ENCODE data around the gene KRTAP10-9. TPM values are rescaled to one million over a fixed set of nuclear protein-coding genes. Genes with fewer than 3 reads are reported as not detected.

KRTAP10-9 gene
- total and polyA plus RNA-seq, 11 donors, result not detected

DNA sequence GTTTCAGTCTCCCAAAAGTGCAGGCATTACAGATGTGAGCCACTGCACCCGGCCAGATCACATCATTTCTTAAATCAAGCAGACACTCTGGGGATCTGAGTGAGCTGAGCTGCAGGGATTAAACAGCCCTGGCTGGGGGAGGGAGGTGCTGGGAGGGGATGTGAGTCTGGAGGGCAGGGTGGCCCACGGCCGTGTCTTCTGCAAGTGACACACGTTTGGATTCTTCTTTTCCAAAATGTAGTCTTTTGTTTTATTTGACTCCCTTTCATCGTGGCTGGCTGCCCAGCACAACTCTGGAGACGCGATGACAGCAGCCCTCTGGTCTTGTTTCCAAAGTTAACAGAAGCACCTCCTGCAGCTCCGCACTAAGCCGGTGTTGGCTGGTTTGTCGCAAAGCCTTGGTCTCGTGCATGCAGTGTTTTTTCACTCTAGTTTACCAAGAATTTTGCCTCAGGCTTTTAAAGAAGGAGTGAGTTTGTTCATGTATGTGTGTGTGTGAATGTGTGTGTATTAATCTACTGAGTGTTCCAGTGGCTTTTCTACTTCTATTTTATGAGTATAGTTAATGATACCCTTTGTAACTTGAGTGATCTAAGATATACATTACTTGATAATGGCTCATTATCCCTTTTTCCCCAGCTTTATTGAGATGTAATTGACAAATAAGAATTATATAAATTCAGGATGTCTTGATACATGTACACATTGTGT lies 43.6 kb upstream of the KRTAP10-9 start:
- peak in 1 of 5 donors; percentile 33 for DNase-seq
- ATAC-seq, result peak in 2 of 4 donors; percentile 70 to 81
- peaks cover 0 to 29% (median 0%) of the 10 kb centered on the region in 9 donors for H3K27me3 ChIP-seq
- intact Hi-C loops (cut with DNase I), result no loop called here
- TF ChIP-seq, protein P1, sequence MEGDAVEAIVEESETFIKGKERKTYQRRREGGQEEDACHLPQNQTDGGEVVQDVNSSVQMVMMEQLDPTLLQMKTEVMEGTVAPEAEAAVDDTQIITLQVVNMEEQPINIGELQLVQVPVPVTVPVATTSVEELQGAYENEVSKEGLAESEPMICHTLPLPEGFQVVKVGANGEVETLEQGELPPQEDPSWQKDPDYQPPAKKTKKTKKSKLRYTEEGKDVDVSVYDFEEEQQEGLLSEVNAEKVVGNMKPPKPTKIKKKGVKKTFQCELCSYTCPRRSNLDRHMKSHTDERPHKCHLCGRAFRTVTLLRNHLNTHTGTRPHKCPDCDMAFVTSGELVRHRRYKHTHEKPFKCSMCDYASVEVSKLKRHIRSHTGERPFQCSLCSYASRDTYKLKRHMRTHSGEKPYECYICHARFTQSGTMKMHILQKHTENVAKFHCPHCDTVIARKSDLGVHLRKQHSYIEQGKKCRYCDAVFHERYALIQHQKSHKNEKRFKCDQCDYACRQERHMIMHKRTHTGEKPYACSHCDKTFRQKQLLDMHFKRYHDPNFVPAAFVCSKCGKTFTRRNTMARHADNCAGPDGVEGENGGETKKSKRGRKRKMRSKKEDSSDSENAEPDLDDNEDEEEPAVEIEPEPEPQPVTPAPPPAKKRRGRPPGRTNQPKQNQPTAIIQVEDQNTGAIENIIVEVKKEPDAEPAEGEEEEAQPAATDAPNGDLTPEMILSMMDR (IDR thresholded peaks at IDR 0.05), result no peak
- no peak for TF ChIP-seq POLR2A (IDR thresholded peaks at IDR 0.05)
- H3K27ac ChIP-seq, result no peak overlapping the region
- H3K4me3 ChIP-seq, result no peak overlapping the region
- 11 to 17% (median 13%) methylated on average over 11 of the region's 11 CpGs for WGBS, 4 donors
- H3K4me1 ChIP-seq, result no peaks in the 10 kb centered on the region
- H3K36me3 ChIP-seq, result no peaks in the 10 kb centered on the region
- H3K9me3 ChIP-seq, result peaks cover 0 to 21% (median 7%) of the 10 kb centered on the region in 12 donors

DNA sequence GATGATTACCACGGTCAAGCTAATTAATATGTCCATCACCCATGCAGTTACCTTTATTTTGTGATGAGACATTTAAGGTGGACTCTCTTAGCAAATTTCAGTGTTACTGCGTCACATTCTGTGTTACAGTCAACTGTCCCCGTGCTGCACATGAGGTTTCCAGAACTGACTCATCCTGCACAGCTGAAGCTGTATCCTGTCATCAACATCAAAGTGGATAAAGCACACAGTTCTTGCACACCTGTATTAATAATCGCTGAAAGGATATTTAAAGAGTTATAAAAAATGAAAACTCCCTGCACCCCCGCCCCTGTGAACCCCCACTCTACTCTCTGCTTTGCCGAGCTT lies 43.1 kb upstream of the KRTAP10-9 start:
- TF ChIP-seq POLR2A (IDR thresholded peaks at IDR 0.05), result no peak
- TF ChIP-seq, protein P1 (IDR thresholded peaks at IDR 0.05), result no peak
- ATAC-seq, result no peak
- Histone ChIP-seq H3K36me3 (no peaks in the 10 kb centered on the region), H3K27me3 (peaks cover 0 to 29% (median 0%) of the 10 kb centered on the region in 9 donors), H3K4me3 (no peak overlapping the region), H3K9me3 (peaks cover 0 to 19% (median 7%) of the 10 kb centered on the region in 12 donors), H3K27ac (no peak overlapping the region), H3K4me1 (no peaks in the 10 kb centered on the region)
- intact Hi-C loops (cut with DNase I), result no loop called here
- DNase-seq, result no peak
- WGBS, 4 donors, result 69 to 80% (median 78%) methylated on average over 6 of the region's 6 CpGs

DNA sequence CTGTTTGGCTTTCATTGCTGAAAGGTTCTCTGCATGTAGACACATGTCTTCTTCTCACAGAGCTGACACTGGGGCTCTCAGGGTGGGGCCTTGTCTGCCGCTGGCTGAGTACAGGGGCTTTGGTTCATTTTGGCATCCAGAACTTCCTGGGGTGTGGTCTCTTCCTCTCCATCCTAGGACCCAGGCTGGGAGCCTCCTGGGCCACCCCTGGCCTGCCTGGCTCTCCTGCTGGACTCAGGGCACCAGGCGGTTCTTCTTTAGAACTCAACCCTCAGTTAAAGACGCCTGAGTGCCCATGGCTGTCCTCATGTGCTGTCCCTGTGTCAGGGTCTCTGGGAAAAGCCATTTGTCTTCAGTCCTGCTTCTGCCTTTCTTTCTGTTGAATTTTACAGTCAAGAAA lies 41.0 kb upstream of the KRTAP10-9 start:
- 70 to 83% (median 79%) methylated on average over 3 of the region's 3 CpGs for WGBS, 4 donors
- Histone ChIP-seq H3K36me3 (no peaks in the 10 kb centered on the region), H3K4me3 (no peak overlapping the region), H3K4me1 (no peaks in the 10 kb centered on the region), H3K9me3 (peaks cover 0 to 15% (median 4%) of the 10 kb centered on the region in 12 donors), H3K27me3 (peaks cover 0 to 42% (median 0%) of the 10 kb centered on the region in 9 donors), H3K27ac (no peak overlapping the region)
- no peak for DNase-seq
- intact Hi-C loops (cut with DNase I), result no loop called here
- ATAC-seq, result no peak
- TF ChIP-seq, protein P1 (IDR thresholded peaks at IDR 0.05), result no peak

DNA sequence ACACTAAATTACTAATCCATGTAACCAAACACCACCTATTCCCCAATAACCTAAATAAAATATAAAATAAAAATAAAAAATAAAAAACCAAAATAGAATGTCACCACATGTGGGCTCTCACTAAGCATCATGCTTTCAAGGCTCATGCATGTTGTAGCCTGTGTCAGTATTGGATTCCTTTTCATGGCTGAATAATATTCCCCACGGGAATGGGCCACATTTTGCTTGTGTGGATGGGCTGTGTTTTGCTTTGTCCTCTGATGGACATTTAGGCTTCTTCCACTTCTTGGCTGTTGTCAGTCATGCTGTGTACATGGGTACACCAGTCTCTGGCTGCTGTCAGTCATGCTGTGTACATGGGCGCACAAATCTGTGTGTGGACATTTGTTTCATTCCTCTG lies 37.8 kb upstream of the KRTAP10-9 start:
- Histone ChIP-seq H3K27ac (no peak overlapping the region), H3K4me1 (peaks cover 0 to 9% (median 0%) of the 10 kb centered on the region in 12 donors), H3K27me3 (peaks cover 0 to 30% (median 0%) of the 10 kb centered on the region in 9 donors), H3K9me3 (peaks cover 0 to 3% (median 0%) of the 10 kb centered on the region in 12 donors), H3K36me3 (no peaks in the 10 kb centered on the region), H3K4me3 (no peak overlapping the region)
- intact Hi-C loops (cut with DNase I), result no loop called here
- TF ChIP-seq, protein P1 (IDR thresholded peaks at IDR 0.05), result no peak
- TF ChIP-seq POLR2A (IDR thresholded peaks at IDR 0.05), result no peak
- DNase-seq, result no peak
- WGBS, 4 donors, result 85 to 100% (median 93%) methylated on average over 2 of the region's 2 CpGs
- no peak for ATAC-seq

All from heart left ventricle (tissue), 16 donors.